GM18909 (cell line): Measurements from ENCODE around the gene KLK8.

Experiments
- ATAC-seq: cut with Tn5 transposase; IDR thresholded peaks from one replicate; pipeline ENCODE4 v1.9.1; 2021; ENCODE audit warnings: mild to moderate bottlenecking; ENCODE audit not compliant: unreplicated experiment, poor library complexity

Gene KLK8

DNA sequence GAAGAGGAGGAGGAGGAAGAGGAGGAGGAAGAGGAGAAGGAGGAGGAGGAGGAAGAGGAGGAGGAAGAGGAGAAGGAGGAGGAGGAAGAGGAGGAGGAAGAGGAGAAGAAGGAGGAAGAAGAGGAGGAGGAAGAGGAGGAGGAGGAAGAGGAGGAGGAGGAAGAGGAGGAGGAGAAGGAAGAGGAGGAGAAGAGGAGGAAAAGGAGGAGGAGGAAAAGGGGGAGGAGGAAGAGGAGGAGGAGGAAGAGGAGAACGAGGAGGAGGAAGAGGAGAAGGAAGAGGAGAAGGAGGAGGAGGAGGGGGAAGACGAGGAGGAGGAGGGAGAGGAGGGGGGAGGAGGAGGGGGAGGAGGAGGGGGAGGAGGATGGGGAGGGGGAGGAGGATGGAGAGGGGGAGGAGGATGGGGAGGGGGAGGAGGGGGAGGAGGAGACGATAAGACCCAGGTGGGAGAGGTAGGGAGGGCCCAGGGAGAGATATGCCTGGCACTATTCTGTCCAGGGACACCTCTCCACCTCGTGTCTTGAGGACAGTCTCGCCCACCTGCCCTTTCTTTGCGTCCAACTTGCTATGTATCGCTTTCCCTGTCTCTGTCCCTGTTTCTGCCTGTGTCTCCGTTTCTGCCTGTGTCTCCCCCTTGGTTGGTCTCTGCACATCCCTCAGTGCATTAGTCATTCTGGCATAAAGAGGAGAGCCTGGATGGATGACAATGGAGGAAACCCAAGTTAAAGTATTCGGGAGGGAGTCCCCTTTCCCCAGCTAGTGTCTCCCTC, 41.5 kb downstream of the KLK8 start:
- no peak for ATAC-seq

- ATAC-seq = no peak
Measured at GRCh38 chr19:50957587-50957986, 43.8 kb downstream of the KLK8 start.

DNA sequence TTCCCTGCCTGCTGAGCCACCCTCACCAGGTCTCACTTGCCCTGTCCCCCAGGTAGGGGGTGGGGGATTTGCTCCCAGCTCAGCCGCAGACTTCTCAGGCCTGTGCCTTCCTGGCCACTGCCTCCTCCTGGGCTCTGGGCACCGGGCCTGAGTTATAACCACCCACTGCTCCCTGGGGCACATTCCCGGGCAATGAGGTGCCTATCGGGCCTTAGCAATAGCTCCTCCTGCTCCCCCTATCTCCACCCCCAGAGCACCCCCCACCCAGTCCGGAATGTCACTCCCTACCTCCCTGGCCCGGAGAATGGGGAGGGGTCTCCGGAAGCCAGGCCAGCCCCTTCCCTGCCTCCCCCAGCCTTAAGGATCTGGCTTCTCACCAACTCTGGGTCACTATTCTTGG, 48.5 kb downstream of the KLK8 start, which contains the start of gene KLK5:
TSS of gene KLK5 (minus strand) at position 129 of the 400 bp plus-strand sequence. CDS start 381 bp downstream, outside the sequence.
- ATAC-seq = no peak

GRCh38 chr19:50949861-50950260, 51.5 kb downstream of the KLK8 start:
- ATAC-seq = no peak

DNA sequence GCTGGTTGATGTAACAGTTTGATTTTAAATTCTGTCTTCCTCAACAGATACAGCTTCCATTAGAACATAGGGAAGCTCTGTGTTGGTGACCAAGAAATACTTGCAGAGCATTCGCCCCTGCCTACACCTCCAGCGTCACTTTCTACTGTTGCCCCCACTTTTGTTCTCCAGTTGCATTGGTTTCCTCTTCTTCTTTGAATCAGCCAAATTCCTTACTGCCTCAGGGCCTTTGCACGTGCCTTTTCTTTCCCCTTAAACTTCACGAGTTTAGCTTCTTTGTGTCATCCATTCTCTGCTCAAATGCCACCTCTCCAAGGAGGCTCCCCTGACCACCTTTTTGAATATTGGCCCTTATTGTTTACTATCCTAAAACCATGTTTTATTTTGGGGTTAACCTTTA, 54.3 kb downstream of the KLK8 start:
- ATAC-seq = no peak
